ENCODE results near the gene BLVRB. TPM values are rescaled to one million over a fixed set of nuclear protein-coding genes. Genes with fewer than 3 reads are reported as not detected.

BLVRB gene
- total and polyA plus RNA-seq, 8 donors: 54.3 to 561 (median 252) TPM

DNA sequence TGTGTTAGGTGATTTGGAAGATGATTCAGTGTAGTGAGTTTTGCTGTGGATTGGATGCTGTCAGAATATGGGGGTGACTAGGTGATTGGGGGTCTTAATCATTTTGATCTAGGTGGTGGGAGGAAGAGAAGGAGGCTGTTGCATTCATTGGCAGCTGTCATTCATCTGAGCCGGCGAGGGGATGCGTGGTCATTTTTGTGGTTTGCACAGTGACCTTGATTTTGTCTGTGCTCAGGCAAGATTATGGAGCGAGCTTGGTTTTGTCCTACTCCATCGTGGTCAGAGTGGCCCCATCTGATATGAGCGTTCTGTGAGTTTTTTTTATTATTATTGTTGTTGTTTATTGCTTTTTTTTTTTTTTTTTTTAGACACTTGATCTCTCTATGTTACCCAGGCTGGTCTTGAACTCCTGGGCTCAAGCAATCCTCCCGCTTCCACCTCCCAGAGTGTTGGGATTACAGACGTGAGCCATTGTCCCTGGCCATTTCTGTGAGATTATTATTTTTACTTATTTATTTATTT lies 43.3 kb upstream of the BLVRB start:
- TF ChIP-seq POLR2A (IDR thresholded peaks at IDR 0.05) (no peak), POLR2AphosphoS5 (IDR thresholded peaks at IDR 0.05) (no peak)
- H3K36me3 ChIP-seq: no peaks in the 10 kb centered on the region
- intact Hi-C loops (cut with DNase I; ENCODE audit: low total_unique reads): no loop called here
- no peak overlapping the region for H3K27ac ChIP-seq
- H3K4me3 ChIP-seq: no peak overlapping the region
- 84 to 92% (median 87%) methylated on average over 8 of the region's 8 CpGs for WGBS, 5 donors
- no peaks in the 10 kb centered on the region for H3K9me3 ChIP-seq
- no peak for DNase-seq
- H3K4me1 ChIP-seq: peaks cover 10 to 13% (median 12%) of the 10 kb centered on the region in 4 donors
- peaks cover 0 to 30% (median 17%) of the 10 kb centered on the region in 3 donors for H3K27me3 ChIP-seq

DNA sequence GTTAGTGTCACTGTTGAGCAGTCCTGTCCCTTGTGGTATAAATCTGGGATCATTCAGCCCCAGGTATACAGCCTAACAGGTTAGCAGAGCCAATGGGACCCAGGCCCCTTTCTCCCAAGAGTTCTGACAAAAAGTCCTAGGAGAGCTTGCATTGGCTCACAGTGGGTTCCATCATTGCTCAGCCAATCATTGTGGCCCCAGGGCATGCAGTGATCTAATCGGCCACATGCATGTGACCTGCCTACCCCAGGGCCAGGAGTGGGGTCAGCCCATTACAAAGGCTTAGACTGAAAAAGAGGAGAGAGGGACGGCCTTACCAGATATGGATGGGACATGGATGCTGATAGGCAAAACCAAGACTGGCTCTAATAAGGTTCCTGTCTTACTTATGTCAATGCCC lies 42.3 kb upstream of the BLVRB start:
- Histone ChIP-seq H3K36me3 (no peaks in the 10 kb centered on the region), H3K9me3 (no peaks in the 10 kb centered on the region), H3K4me3 (no peak overlapping the region), H3K27me3 (peaks cover 0 to 21% (median 9%) of the 10 kb centered on the region in 3 donors), H3K4me1 (peaks cover 6 to 7% (median 7%) of the 10 kb centered on the region in 4 donors), H3K27ac (no peak overlapping the region)
- intact Hi-C loops (cut with DNase I; ENCODE audit: low total_unique reads): no loop called here
- no peak for DNase-seq
- 31 to 66% (median 60%) methylated on average over 2 of the region's 2 CpGs for WGBS, 5 donors
- no peak for TF ChIP-seq POLR2A (IDR thresholded peaks at IDR 0.05)
- TF ChIP-seq POLR2AphosphoS5 (IDR thresholded peaks at IDR 0.05): no peak

DNA sequence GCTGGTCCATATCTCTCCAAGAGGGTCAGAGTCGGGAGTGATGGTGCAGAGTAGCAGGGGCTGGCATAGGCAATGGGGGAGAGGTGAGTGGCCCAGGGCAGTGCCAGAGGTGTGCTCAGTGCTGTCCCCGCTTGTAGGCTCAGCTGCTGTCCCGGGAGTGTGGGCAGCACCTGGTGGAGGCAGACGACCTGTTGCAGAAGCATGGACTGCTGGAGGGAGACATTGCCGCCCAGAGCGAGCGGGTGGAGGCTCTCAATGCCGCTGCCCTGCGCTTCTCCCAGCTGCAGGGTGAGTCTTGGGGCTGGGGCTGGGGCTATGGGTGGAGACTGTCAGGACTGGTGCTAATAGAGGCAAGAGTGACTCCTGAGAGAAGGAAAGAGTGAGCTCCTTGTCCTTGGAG lies 40.6 kb upstream of the BLVRB start:
- H3K36me3 ChIP-seq: no peaks in the 10 kb centered on the region
- no peaks in the 10 kb centered on the region for H3K4me1 ChIP-seq
- no peak overlapping the region for H3K4me3 ChIP-seq
- peaks cover 0 to 3% (median 0%) of the 10 kb centered on the region in 3 donors for H3K27me3 ChIP-seq
- no peaks in the 10 kb centered on the region for H3K9me3 ChIP-seq
- 51 to 83% (median 67%) methylated on average over 6 to 9 of the region's 9 CpGs for WGBS, 5 donors
- DNase-seq: no peak
- no peak for TF ChIP-seq EP300 (IDR thresholded peaks at IDR 0.05)
- TF ChIP-seq POLR2A (IDR thresholded peaks at IDR 0.05): no peak
- TF ChIP-seq, protein P1, sequence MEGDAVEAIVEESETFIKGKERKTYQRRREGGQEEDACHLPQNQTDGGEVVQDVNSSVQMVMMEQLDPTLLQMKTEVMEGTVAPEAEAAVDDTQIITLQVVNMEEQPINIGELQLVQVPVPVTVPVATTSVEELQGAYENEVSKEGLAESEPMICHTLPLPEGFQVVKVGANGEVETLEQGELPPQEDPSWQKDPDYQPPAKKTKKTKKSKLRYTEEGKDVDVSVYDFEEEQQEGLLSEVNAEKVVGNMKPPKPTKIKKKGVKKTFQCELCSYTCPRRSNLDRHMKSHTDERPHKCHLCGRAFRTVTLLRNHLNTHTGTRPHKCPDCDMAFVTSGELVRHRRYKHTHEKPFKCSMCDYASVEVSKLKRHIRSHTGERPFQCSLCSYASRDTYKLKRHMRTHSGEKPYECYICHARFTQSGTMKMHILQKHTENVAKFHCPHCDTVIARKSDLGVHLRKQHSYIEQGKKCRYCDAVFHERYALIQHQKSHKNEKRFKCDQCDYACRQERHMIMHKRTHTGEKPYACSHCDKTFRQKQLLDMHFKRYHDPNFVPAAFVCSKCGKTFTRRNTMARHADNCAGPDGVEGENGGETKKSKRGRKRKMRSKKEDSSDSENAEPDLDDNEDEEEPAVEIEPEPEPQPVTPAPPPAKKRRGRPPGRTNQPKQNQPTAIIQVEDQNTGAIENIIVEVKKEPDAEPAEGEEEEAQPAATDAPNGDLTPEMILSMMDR (IDR thresholded peaks at IDR 0.05): no peak
- no peak for TF ChIP-seq POLR2AphosphoS5 (IDR thresholded peaks at IDR 0.05)
- no peak overlapping the region for H3K27ac ChIP-seq
- intact Hi-C loops (cut with DNase I; ENCODE audit: low total_unique reads): no loop called here

DNA sequence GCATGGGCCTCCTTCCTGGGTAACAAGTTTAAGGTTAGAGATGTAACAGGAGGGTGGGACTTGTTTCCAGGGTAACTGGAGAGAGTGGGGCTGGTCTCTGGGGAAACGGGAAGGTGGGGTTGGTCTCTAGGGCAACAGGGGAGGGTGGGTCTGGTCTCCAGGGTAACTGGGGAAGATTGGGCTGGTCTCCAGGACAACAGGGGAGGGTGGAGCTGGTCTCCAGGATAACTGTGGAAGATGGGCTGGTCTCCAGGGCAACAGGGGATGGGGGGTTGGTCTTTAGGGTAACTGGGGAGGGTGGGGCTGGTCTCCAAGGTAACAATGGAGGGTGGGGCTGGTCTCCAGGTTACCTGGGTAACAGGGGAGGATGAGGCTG lies 37.8 kb upstream of the BLVRB start:
- H3K27me3 ChIP-seq: no peaks in the 10 kb centered on the region
- intact Hi-C loops (cut with DNase I; ENCODE audit: low total_unique reads): no loop called here
- H3K4me3 ChIP-seq: no peak overlapping the region
- peak in 1 of 2 donors; percentile 55 for DNase-seq
- no peaks in the 10 kb centered on the region for H3K9me3 ChIP-seq
- no peaks in the 10 kb centered on the region for H3K4me1 ChIP-seq
- no peak overlapping the region for H3K27ac ChIP-seq
- H3K36me3 ChIP-seq: no peaks in the 10 kb centered on the region
- TF ChIP-seq EP300 (IDR thresholded peaks at IDR 0.05) (no peak), POLR2A (IDR thresholded peaks at IDR 0.05) (no peak), POLR2AphosphoS5 (IDR thresholded peaks at IDR 0.05) (no peak)
- TF ChIP-seq, protein P1 (IDR thresholded peaks at IDR 0.05): no peak
- 17 to 53% (median 31%) methylated on average over 1 of the region's 1 CpG for WGBS, 5 donors

DNA sequence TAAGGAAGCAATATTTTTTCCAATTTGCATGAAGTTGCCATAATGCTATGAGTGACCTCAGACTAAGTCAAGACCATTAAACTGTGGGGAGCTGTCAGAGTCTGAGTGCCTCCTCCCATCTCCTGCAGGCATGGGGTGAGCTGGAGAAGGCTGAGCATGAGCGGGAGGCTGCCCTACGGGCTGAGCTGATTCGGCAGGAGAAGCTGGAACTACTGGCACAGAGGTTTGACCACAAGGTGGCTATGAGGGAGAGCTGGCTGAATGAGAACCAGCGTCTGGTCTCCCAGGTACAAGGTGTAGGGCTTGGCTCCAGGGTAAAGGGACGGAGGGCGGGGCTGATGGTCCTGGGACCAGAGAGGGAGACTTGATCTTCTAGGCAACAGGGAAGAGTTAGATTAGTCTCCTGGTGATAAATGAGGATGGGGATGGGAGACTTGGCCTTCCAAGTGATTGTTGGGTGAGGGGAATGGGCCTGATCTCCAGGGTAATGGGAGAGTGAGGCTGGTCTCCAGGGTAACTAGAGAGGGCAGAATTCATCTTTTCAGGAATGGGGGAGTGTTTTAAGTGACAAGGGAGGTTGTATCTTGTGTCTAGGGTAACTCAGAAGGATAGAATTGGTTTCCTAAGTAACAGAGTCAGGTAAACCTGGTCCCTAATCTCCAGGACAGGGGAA lies 37.2 kb upstream of the BLVRB start:
- no peaks in the 10 kb centered on the region for H3K36me3 ChIP-seq
- H3K27ac ChIP-seq: no peak overlapping the region
- no peaks in the 10 kb centered on the region for H3K9me3 ChIP-seq
- H3K4me3 ChIP-seq: no peak overlapping the region
- intact Hi-C loops (cut with DNase I; ENCODE audit: low total_unique reads): no loop called here
- 19 to 49% (median 35%) methylated on average over 6 of the region's 6 CpGs for WGBS, 5 donors
- no peak for TF ChIP-seq EP300 (IDR thresholded peaks at IDR 0.05)
- TF ChIP-seq, protein P1 (IDR thresholded peaks at IDR 0.05): peak in 2 of 7 experiments; percentile 11 to 23
- DNase-seq: peak; percentile 55 to 68
- H3K4me1 ChIP-seq: no peaks in the 10 kb centered on the region
- H3K27me3 ChIP-seq: no peaks in the 10 kb centered on the region
